Dermis blood vessel endothelial cell (primary cell): ENCODE results near the gene KLHDC3. TPM values are rescaled to one million over a fixed set of nuclear protein-coding genes. Genes with fewer than 3 reads are reported as not detected.
"Not testable (repeated sequence)": the region's sequence is repeated elsewhere in the genome, so short reads cannot be mapped to it uniquely, and the experiment has no call there.

Experiments used
- DNase-seq: peaks from one replicate; pipeline ENCODE4 v3.0.0; 2010
- total RNA-seq: library from RNA; depleted of rRNA; stranded (reverse); fragments of >200 nt; gene quantifications from 2 replicates; pipeline ENCODE4 v1.2.3, GENCODE V29; 2014

KLHDC3 gene
- total RNA-seq, 1 donor from 2014 or later, result 134 TPM

DNA sequence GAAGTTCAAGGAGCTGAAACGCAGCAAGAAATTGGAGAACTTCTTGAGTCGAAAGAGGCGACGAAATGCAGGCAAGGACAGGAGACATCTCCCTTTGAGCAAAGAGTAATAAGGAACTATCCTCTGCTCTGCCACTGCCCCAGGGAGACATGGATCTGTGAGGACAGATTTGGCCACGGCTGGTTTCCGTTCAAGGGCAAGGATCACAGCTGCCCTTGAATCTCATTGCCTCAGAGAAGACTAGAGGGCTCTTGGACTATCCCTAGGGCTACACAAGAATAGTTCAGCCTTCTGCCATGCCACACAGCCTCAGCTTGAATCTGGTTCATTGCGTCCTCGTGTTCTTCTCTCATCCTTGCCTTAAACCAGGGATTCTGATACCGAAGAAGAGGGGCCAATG is 15.1 kb downstream of the KLHDC3 start:
- DNase-seq, result no peak

DNA sequence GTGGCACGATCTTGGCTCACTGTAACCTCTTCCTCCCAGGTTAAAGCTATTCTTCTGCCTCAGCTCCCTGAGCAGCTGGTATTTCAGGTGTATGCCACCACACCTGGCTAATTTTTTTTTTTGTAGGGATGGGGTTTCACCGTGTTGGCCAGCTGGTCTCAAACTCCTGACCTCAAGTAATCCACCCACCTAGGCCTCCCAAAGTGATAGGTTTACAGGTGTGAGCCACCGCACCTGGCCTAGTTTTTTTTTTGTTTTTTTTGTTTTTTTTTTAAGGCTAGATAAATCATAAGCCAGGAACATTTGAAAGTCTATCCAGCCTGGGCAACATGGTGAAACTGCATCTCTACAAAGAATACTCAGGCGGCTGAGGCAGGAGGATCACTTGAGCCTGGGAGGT is 18.3 kb downstream of the KLHDC3 start:
- no peak for DNase-seq

DNA sequence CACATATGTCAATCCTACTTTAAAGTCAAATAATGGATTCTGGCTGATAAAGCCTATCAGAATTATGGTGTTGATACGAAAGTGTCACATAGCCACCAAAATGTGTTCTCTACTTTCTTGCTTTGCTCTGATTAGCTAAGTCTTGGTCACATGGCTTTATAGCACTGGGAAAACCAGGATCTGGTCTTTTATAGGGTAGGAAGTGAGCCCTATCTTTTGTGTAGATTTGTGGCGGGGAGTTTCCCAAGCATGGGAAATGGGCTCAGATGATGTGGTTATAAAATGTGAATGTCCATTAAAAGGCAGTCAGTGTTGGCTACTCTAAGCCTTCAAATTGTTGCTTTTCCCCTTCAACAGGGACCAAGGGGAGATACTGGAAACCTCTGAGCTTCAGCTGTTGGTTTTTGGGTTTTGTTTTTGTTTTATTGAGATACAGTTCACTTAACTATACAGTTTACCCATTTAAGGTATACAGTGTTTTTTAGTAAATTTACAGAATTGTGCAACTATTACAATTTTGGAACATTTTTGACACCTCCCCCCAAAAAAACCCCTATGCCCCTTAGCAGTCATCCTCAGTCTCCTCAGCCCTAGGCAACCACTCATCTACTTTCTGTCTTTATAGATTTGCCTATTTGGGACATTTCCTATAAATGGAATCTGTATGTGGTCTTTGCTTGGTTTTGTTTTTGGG is 19.6 kb downstream of the KLHDC3 start:
- DNase-seq, result no peak

DNA sequence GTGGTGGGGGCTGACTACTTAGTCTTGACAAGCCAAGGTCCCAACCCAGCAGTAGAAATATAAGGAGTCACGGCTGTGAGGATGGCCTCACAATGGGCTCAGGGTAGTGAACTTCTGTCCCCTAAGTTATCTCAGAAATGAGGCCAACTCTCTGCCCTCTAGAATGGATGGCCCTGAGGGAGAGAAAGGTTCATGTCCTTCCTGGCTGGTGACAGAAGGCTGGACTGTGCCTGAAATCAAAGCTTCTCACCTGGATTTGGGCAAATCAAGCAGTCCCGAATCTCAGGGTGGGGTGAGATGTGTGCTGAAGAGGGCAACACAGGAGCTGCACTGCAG is 20.1 kb downstream of the KLHDC3 start:
- no peak for DNase-seq

DNA sequence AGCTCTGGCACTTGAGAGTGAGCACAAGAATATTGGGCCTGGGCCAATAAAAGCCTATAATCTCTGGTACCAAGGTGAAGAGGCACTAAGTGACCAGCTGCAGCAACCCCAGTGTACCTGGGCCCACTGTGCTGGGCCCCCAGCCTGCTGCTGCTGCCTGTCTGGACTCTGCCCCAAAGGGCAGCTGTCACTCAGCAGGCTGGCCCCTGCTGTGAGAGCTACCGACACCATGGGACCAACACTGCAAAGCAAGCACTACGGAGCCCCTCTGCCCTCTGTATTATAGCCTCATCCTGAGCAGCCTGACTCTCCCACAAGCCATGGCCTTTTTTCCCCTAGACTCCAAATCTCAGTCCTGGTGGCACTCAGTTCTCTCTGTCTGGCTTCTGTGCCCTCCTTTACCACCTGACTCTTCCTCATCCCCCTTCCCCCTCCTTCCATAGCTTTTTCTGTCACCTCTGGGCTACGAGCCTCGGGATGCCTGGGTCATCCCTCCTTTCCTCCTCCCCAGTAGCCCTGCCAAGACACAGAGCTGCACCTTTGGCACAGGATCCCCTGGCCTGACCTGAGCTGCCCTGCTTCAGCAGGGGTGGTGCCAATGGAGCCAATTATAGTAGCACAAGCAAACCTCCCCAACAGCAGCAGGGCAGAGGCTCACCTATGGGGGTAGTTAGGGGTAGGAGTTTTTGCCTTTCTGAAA is 21.6 kb downstream of the KLHDC3 start:
- DNase-seq, result no peak

DNA sequence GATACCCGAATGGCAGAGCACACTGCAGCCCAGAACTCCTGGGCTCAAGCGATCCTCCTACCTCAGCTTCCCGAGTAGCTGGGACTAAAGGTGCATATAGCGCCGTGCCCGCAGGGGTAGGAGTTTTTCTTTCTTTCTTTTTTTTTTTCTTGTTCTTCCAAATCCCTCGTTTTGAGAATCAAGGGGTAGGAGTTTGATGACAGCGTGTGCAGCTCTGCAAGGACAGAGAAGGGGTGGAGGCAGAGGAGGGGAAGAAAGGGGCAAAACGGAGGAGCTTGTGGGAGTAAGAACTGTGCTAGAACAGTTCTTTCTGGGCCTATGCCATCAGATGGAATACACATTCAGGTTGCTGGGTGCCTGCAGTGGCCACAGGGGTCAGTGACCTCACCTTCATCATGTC is 22.7 kb downstream of the KLHDC3 start:
- DNase-seq, result no peak

DNA sequence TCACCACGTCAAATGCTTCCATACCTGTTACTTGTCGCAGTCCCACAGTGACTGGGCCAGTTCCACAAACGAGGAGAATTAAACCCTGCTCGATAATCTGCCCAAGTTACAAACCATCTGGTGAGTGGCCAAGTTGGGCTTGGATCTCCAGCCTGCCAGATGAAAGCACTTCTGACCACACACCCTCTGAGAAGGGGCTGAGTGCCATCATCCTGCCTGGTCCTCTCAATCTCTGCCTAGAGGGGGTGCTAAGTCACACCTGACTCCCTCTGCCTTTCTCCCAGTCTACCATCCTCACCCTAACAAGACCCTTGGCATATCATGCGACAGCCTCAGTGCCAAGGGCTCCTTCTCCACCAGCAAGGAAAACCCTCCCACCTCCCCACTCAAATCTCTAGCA is 23.1 kb downstream of the KLHDC3 start:
- no peak for DNase-seq

DNA sequence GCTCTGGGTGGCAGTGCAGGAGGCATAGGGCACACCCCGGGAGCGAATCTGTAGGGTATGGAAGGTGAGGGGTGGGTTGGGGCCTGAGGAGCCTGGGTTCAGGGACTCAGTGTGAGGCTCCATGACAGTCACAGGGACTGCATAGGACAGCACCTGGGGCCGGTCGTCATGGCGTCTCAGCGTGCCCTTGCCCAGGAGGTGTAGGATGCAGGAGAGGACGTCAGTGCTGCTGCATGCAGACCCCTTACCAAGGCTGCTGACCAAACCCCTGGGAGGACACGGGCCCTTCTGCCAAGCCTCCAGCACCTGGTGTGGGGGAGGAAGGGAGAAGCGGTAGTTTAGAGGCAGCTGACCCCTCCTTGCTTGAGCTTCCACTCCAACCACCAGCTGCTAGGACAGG is 23.7 kb downstream of the KLHDC3 start:
- DNase-seq, result no peak

DNA sequence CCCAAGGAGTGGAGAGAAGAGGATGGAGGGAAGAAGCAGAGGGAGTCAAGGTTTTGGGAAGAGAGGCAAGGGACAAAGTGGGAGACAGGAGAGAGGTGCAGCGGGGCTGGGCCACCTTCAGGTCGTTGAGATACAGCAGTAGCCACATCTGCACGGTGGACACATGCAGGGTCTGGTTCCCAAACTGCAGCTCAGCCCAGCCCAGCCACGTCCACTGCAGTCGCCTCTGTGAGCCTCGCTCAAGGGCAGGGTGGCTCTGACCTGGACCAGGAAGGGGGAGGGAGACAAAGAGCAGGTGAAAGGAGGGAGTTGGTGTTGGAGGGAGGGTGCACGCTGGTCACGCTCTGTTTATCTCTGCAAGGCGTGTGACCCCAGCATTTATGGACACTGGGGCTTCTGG is 24.7 kb downstream of the KLHDC3 start:
- DNase-seq, result no peak

DNA sequence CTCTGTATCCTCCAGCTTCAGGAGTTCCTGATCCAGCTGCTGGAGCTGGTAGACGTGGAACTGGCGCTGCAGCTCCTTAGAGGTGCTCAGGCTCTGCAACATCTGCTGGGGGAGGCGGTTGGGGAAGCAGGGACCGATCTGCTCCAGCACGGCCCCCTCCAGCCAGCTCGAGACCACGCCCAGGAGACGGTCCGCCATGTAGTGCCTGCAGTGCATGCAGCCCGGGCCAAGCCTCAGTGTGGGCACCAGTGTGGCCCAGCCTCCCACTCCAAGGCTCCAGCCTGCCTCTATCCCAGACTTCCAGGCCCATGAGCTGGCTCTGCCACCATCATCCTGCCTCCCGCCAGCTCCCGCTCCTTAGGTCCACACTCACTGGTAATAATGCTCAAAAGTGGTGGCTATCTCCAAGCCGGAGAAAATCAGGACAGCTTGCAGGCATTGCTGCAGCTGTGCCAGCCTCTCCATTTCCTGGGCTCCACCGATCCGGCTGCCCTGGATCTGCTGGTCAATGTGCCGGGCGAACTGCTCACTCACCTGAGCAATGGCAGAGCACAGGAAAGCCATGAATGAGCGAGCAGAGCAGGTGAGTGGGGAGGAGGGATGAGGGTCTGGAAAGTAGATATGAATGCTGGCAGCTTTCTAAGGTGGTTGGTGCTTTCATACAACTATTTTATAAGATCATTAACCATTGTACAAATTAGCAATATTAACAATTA is 26.7 kb downstream of the KLHDC3 start:
- no peak for DNase-seq

DNA sequence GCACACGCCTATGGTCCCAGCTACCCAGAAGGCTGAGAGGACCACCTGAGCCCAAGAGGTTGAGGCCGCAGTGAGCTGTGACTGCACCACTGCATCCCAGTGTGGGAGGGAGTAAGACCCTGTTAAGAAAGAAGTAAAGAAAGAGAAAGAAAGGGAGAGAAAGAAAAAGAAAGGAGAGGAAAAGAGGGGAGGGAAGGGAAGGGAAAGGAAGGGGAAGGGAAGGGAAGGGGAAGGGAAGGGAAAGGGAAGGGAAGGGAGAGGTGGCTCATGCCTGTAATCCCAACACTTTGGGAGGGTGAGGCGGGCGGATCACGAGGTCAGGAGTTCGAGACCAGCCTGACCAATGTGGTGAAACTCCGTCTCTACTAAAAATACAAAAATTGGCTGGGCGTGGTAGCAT is 27.4 kb downstream of the KLHDC3 start:
- not testable (repeated sequence) for DNase-seq

DNA sequence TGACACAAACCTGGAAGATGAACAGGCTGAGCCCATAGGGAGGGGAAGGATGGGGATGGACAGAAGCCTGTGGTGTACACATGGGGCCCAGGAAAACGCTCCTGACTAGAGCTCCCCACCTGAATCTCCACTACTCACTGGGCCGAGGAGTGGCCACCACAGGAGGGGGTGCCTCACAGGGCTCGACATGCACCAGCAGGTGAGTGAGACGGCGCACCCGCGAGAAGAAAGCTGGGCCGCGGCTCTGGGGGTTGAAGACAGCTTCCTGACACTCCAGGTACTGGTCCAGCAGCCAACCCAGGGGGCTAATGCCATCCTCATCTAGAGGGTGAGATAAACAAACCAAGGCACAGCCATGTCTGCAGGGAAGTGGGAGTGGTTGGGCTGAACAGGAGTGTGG is 29.3 kb downstream of the KLHDC3 start:
- no peak for DNase-seq

DNA sequence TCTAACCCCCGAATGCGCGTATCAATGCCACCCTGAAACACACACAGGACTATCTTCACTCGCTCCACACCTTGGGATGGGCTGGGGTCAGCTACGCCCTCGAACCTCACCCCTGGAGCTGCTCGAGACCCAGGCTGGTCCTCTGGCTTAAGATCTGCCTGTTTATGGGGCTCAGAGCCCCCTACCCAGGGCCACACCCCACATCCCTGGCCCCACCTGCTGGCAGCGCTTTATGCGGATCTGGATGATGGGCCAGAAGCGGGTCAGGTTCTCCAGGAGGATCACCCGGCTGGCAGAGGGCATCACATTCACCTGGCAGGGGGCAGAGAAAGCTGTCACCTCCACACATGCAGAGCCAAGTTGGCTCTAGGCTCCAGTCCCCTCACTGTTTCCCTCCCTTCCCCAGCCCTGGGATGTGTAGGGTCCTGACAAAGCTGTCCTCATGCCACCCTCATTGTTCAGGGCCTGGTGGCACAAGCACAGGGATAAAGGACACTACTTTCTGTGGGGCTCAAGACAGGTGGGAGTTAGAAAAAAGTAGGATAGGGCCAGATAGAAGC is 31.4 kb downstream of the KLHDC3 start:
- DNase-seq, result no peak

DNA sequence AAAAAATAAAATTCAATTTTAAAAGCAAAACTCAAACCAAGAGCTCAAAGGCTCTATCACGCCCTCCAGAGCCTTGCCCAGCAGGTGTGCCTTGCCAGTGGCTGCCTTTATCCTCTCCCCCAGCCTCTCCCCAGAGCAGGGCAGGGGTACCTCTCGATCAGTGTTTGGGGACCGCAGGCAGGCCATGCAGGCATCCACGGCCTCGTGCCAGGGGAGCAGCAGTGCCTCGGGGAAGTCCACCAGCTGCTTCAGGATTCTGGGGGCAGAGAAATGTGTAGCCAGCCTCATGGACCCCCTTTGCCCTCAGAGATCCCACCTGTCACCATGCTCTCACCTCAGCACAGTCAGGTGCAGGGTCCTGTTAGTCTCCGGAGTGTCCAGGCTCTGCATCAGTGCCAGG is 33.9 kb downstream of the KLHDC3 start:
- DNase-seq, result no peak

DNA sequence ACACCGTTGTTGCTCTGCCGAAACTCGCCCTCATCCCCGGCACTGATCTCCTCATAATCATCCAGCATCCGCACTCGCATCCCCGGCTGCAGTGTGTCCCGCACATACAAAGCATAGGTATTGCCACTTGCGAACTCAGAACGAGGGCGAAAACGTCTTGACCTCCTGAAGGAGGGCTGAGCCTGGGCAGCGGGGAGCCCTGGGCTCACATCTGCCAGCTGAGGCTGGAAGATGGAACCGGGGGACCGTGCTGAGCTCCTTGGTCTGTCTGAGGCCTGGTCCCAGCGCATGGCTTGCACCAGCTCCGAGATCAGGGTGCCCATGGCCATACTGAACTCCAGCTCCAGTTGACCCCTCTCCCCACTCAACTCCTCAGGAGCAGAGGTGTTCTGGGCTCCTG is 36.9 kb downstream of the KLHDC3 start:
- DNase-seq, result no peak

DNA sequence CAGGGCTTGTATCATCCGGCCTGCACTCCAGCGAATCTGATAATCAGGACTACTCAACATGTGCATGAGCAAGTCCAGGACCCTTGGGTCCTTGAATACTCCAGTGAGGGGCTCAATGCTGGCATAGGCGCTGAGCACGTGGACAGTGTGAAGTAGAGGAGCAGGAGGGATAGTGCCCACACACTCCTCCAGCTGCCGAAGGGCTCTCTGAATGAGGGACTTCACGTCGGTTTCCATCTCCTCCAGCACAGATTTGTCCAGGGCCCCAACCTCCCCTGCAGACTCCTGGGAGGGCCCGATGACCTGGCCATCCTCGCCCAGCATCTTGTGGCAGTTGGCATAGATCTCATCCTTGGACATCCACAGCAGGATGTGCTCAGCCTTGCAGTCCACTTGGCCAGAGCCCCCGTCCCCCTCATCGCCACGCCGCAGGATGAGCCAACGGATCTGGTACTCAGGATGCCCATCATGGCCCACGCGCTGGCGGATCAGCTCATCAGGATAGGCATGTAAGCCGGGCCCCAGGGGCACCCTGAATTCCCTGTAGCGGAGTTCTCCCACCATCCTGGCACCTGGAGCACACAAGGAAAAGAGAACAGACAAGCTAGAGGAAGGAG is 38.3 kb downstream of the KLHDC3 start:
- no peak for DNase-seq

DNA sequence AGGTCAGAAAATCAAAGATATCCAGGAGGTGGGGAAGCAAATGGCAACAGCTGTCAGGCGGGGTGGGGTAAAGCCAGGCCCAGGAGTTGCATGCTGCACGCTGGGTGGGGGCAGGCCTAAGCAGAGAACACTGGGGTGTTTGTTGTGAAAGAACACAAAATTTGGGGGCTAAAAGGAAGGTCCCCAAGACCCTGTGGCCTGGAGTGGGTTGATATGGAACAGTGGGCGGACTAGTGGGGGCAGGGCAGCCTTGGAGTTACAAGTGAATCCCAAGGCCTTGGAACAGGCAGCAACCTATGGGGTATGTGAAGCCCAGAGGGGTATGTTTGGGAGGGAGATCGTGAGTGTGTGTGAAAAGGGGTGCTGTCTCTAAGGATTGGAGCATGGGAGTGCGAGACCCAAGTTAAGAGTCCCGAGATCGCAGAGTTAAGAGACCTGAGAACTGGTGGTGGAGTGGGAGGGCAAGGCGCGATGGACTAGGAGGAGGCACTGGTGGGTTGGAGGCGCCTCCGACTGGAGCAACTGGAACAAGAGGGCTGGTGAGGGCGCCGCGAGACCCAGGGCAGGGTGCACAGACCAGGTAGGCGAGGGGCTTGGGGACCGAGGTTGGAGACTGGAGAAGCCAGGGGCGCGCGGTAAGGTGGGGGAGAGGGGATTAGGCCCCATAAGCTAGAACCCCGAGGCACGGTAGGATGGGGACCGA is 38.9 kb downstream of the KLHDC3 start:
- DNase-seq, result peak; percentile 57

DNA sequence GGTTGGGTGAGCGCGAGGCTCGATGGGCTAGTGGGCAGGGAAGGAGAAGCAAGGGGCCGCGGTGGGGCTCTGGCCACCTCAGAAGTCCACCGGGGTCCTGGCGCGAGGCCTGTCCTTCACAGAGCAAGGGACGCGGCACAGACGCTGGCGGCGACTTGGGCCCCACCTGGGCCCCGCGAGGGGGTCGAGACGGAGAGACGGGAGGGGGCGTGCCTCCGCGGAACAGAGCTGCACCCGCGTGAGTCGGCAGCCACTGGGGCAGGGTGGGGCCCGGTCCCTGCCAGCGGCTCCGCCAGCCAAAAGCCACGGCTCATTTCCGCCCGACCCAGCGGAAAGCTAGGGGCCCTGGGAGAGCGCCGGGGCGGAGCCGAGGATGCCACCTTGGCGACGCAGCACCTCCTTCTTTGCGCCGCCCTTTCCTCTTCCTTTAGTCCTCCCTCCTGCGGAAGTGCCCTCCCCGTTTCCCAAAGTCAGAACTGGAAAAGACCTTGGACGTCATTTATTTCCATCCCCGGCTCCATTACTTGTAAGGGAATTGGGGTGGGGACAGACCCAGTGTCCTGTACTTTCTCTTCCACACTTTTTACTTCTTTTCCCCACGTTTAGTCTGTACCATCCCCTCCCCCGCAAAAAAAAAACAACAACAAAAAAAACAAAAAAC is 39.6 kb downstream of the KLHDC3 start, which contains the start of gene CUL7:
CUL7 (minus strand) TSS at position 307 of the 661 bp plus-strand sequence. CDS start 1,063 bp downstream, outside the sequence.
- peak; percentile 94 for DNase-seq

DNA sequence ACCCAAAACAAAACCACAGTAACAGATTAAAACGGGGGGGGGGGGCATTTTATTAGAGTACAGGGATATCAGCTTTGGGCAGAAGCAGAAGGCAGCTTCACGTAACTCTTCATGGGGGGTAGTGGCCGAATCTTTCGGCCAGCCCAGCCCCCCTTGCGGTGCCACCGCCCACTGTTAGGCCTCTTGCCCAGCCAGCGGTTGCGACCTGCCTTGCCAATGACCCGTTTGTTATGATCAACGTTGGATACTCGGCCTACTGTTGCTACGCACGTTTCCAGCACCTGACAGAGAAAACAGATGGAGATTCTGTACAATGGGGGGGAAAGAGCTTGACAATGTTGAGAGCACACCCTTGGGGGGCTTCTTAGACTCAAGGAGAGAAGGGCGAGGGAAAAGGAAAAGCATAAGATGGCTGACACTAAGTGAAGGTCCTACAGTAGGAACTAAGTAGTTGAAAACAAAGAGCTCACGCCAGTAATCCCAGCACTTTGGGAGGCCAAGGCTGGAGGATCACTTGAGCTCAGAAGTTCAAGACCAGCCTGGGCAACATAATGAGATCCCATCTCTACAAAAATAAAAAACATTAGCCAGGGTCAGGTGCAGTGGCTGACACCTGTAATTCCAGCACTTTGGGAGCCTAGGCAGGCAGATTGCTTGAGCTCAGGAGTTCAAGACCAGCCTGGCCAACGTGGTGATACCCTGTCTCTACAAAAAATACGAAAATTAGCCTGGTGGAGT is 40.3 kb downstream of the KLHDC3 start:
- peak; percentile 51 for DNase-seq

DNA sequence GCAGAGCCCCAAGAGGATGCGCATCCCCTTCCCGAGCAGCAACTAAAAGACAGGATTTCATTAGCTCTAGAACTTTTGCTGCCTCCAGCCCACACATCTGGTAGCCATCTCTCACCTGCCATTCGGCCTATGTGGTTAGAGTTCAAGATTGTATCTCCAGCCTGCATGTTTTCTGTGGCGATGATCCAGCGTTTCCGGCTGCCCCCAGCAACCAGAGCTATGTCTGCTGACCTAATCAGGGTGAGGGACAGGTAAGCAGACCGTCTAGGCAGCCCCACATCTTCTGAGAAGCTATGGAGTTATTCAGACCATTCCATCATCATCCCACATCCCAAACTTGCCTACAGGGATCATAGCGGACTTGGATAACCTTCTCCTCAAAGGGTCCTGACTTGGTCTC is 41.9 kb downstream of the KLHDC3 start:
- no peak for DNase-seq

DNA sequence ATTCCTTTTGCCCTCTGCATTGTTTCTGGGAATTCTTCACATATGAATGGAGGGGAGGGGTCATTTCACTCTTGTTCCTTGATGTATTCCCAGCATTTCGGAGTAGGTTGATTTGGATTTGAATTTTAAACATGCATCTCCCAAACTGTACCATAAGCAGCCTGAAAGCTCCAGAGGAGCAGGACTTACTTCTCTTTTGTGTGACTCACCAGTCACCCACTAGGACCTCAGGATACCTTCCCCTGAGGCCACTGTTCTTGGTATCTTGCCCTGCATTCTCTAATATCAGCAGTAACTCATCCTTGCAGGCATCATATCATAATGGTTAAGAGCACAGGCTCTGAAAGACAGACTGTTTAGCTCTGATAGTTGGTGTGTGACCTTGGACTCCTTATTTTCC is 44.5 kb downstream of the KLHDC3 start:
- no peak for DNase-seq
